ENCODE results near the gene MROH8.
A peak's percentile ranks its signal among the peaks of the same experiment; 100 is the strongest.

Gene MROH8

DNA sequence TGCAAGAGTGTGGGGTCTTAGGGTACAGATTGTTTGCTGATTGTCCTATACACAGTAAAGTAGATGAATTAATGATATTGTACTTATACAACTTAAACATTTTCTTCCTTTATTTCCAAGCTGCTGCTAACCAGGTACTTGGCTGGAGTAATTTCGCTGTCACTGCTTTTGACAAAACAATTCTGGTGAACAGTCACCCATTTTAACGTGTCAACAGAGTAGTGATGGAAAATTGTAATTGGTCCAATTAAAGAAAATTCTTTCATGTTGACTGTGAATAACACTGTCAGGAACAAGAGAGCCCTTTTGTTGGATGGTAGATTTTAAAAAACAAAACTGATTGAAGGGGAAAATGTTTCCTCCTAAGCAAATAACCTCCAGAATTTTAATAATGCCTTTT is 26.4 kb upstream of the MROH8 start:
- no peaks in the 10 kb centered on the region for H3K4me1 Mint-ChIP-seq
- H3K36me3 Mint-ChIP-seq: peaks cover 58% of the 10 kb centered on the region
- DNase-seq: no peak
- H3K27ac Mint-ChIP-seq: no peak overlapping the region
- no peak overlapping the region for H3K4me3 Mint-ChIP-seq
- H3K9me3 Mint-ChIP-seq: no peaks in the 10 kb centered on the region
- no peaks in the 10 kb centered on the region for H3K27me3 Mint-ChIP-seq
- CTCF ChIA-PET: interaction anchor here (0.8 to 2.4 kb wide), 3 partner anchors 10 to 19 kb away, joined by 3 to 5 read pairs (median 5); no protein-coding TSS in a partner anchor

DNA sequence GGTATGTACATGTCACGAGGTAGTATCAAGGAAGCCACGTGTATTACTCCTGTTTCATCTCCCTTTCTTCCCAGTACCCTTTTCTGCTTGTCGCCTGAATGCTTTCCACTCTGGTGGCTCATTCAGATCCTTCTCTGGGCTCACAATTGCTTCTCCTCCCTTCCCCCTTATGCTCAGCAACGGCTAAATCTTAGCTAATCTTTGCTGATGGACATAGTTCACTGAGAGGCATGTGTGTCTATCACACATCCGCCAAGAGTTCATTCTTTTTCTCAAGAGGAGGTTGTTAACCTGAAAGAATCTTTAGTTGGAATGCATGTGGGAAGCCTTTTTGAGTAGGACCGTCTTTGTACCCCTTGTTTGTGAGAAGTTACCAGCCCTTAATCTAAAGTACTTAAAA is 25.8 kb upstream of the MROH8 start:
- Mint-ChIP-seq H3K4me3 (no peak overlapping the region), H3K9me3 (no peaks in the 10 kb centered on the region), H3K27ac (no peak overlapping the region), H3K36me3 (peaks cover 59% of the 10 kb centered on the region), H3K4me1 (no peaks in the 10 kb centered on the region), H3K27me3 (no peaks in the 10 kb centered on the region)
- CTCF ChIA-PET: interaction anchor here (0.8 to 2.4 kb wide), 3 partner anchors 10 to 20 kb away, joined by 3 to 5 read pairs (median 5); no protein-coding TSS in a partner anchor
- DNase-seq: no peak

DNA sequence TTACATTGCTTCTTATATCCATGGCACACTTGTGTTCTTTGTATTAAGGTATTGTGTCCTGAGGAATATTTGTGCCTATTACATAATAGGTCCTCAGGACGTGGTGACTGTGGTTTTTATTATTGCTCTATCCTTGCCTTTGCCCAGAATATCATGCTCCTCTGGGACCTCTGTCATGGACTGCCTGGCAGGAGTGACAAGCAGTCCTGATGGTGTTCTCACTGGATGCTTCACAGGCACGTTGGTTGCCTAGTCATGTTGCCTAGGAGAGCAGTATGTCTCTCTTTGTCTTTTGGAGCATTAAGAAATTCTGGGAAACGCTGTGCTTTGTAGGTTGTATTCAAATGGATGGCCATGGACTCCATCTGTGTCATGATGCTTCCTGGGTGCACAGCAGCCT is 24.7 kb upstream of the MROH8 start:
- no peaks in the 10 kb centered on the region for H3K9me3 Mint-ChIP-seq
- no peak for DNase-seq
- H3K4me3 Mint-ChIP-seq: no peak overlapping the region
- H3K4me1 Mint-ChIP-seq: no peaks in the 10 kb centered on the region
- no peak overlapping the region for H3K27ac Mint-ChIP-seq
- CTCF ChIA-PET: interaction anchor here (0.6 to 2.4 kb wide), 3 partner anchors 8 to 73 kb away, joined by 4 to 5 read pairs (median 5); no protein-coding TSS in a partner anchor
- peaks cover 62% of the 10 kb centered on the region for H3K36me3 Mint-ChIP-seq
- no peaks in the 10 kb centered on the region for H3K27me3 Mint-ChIP-seq

DNA sequence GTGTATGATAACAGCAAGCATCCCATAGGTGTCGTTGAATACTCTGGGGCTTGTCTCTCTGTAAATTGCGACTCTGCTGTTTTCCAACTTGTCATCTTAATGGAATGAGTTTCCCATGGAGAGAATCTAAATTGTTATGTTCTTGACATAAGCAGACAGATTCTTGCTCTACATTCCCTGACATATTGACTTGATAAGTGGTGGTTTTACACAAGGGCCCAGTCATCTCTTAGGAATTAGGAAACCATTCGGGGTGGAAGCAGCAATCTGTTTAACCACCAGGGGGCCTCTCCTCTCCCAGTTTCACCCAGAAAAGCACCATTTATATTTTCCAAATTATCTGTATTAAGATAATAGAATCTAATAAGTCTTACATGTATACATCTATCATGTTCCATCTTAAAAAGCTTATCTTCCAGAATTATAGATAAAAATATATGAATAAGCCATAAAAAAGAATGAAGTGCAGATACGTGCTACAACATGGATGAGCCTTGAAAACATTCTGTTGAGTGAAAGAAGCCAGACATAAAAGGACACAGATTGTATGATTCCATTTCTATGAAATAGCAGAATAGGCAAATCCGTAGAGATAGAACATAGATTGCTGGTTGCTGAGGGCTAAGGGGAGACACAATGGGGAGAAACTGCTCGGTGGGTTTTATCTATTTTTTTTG is 23.1 kb upstream of the MROH8 start:
- Mint-ChIP-seq H3K4me1 (no peaks in the 10 kb centered on the region), H3K9me3 (no peaks in the 10 kb centered on the region), H3K4me3 (no peak overlapping the region), H3K27me3 (no peaks in the 10 kb centered on the region), H3K36me3 (peaks cover 60% of the 10 kb centered on the region), H3K27ac (no peak overlapping the region)
- CTCF ChIA-PET: interaction anchor here (0.9 to 3.4 kb wide), 6 partner anchors 9 to 331 kb away, joined by 3 to 19 read pairs (median 3); no protein-coding TSS in a partner anchor
- DNase-seq: peak; percentile 53

DNA sequence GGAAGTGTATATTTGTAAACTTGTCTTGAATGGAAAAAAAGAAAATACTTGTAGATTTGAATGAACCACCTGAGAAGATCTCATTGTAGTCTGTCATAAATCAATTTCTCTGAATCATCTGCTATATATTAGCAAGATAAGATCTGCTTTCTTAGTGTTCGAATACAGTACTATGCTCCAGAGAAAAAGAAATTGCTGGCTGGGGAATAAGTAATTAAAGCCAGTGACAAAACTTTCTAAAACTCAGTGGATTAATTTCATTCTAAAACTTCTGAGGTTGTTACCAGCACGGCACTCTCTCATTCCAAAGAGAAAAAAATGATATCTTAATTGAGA is 22.4 kb upstream of the MROH8 start:
- H3K36me3 Mint-ChIP-seq: peaks cover 60% of the 10 kb centered on the region

DNA sequence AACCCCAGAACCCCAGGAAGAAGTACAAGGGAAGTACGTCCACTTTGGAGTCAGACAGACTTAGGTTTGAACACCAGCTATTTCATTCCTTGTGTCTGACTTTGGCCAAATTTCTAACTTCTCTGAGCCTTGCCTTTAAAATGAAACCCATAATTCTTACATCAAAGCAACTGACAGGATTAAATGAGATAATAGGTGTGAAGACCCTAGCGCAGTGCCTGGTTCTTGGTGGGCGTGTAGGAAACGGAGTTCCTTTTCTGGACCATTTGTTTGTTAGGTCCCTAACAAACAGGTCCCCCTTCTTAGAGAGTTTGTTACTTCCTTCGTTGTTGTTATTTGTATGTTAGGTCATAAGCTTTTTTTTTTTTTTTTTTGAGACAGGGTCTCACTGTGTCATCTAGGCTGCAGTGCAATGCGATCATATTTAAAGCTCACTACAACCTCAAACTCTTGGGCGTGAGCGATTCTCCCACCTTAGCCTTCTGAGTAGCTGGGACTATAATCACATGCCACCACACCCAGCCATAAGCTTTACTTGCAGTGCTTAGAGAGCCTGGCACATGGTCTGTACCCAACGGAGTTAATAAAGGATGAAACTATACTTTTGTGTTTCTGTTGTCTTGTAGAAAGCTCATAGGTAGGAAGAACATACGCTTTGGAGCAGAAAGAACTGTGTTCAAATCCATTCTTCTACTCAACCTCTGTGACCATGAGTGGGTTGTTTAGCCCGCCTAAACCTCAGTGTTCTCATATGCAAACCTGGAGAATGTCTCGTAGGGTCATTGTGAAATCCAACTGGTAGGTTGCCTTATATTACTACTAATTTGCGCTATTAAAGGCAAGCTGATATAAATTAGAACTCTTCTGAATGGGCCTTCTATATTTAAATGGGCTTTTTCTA is 21.8 kb upstream of the MROH8 start:
- Mint-ChIP-seq H3K9me3 (no peaks in the 10 kb centered on the region), H3K27ac (no peak overlapping the region), H3K4me1 (peaks cover 10% of the 10 kb centered on the region), H3K4me3 (no peak overlapping the region), H3K27me3 (no peaks in the 10 kb centered on the region), H3K36me3 (peaks cover 62% of the 10 kb centered on the region)
- DNase-seq: no peak
- CTCF ChIA-PET: interaction anchor here (0.9 to 3.4 kb wide), 5 partner anchors 10 to 334 kb away, joined by 3 to 19 read pairs (median 3); partner anchors contain the start of genes MROH8 and RPN2

More for the DNA sequence above, 22.4 kb upstream of the MROH8 start:
- Mint-ChIP-seq H3K27ac (no peak overlapping the region), H3K4me1 (peaks cover 4% of the 10 kb centered on the region), H3K9me3 (no peaks in the 10 kb centered on the region), H3K4me3 (no peak overlapping the region), H3K27me3 (no peaks in the 10 kb centered on the region)
- CTCF ChIA-PET: interaction anchor here (0.9 to 3.4 kb wide), 5 partner anchors 11 to 333 kb away, joined by 3 to 19 read pairs (median 3); partner anchors contain the start of genes MROH8 and RPN2
- DNase-seq: no peak

DNA sequence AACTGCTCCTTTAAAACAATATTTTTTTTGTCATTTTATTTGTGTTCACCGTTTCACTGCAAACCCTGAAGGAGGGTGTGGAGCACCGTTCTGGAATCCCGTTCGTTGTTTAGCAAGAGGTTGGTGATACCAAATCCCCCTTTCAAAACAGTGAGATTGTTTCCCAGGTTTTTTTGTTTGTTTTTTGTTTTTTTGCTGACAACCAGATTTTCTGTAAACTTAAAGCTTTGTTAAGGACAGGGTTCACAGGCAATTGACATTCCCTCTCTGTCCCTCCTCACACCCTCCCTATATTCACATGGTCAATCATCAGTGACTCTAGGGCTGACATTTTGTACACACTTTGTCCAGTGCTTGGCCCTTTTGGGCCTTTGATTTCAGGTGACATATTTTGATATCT is 21.0 kb upstream of the MROH8 start:
- H3K4me3 Mint-ChIP-seq: no peak overlapping the region
- peaks cover 58% of the 10 kb centered on the region for H3K36me3 Mint-ChIP-seq
- CTCF ChIA-PET: interaction anchor here (1.6 to 3.4 kb wide), 2 partner anchors 9 to 335 kb away, joined by 3 to 19 read pairs; no protein-coding TSS in a partner anchor
- H3K27me3 Mint-ChIP-seq: no peaks in the 10 kb centered on the region
- no peak overlapping the region for H3K27ac Mint-ChIP-seq
- H3K9me3 Mint-ChIP-seq: no peaks in the 10 kb centered on the region
- DNase-seq: no peak
- peaks cover 14% of the 10 kb centered on the region for H3K4me1 Mint-ChIP-seq

DNA sequence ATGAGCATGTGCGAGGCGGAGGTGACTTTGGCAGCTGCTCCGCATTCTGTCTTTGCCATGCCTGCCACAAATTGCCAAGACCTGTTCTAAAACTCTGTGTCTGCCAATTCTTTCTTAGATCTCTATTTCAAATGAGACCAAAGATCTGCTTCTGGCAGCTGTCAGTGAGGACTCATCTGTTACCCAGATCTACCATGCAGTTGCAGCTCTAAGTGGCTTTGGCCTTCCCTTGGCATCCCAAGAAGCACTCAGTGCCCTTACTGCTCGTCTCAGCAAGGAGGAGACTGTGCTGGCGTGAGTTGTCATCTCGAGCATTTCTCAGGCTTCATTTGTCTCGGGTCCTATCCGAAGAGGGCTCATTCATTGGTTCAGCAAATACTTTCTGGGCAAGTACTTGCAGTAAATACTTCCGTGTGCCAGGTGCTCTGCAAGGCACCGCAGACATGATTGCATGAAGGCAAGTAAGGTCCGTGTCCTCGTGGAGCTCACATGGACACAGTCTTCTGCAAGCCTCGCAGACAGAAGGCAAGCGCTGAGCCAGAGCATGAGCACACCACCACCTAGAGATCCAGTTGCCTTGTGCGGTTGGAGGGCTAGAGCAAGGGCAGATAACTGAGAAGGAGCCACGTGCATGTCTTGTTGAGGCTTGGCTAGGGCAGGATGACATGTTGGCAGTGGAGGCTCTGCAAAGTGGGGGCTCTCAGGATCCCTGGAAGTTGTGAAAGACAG is 19.7 kb upstream of the MROH8 start:
- peaks cover 50% of the 10 kb centered on the region for H3K36me3 Mint-ChIP-seq
- H3K27ac Mint-ChIP-seq: no peak overlapping the region
- H3K9me3 Mint-ChIP-seq: no peaks in the 10 kb centered on the region
- DNase-seq: no peak
- CTCF ChIA-PET: interaction anchor here (2.1 kb wide), 1 partner anchor 335 kb away, joined by 8 read pairs; no protein-coding TSS in a partner anchor
- no peaks in the 10 kb centered on the region for H3K27me3 Mint-ChIP-seq
- no peak overlapping the region for H3K4me3 Mint-ChIP-seq
- peaks cover 27% of the 10 kb centered on the region for H3K4me1 Mint-ChIP-seq

DNA sequence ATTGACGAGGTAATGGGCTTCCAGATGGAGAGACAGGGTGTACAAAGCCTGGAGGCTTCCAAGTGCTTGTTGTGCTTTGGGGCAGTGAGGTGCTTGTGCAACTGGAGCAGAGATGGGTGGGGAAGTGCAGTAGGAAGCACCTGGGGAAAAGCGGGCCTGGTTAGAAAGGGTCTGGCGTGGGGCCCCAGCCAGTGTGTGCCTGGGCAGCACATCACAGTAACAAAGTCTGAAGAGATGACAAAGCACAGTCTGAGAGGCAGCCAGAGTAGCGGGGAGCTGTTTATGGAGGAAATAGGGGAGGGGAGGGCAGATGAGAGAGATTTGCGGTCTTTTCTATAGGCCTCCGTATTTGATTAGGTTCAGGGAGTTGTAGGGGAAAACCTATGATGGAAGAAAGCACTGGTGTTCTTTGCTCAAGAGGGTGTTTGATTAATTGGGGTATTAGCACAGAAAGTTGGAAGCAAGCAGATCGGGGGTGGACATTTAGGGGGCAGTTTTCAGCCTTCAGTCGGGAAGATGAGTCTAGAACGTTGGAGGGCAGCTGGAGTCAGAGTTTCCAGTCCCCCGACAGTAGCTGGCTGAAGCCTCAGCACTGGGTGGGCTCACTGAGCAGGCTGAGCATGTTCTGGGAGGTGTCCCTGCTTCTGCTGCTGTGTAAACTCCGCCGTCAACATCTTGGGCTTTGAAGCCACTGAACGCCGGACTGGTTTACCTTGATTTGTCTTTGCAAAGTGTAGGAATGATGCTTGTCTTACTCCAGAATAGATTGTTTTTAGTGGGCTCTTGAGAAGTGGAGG is 15.5 kb upstream of the MROH8 start:
- no peaks in the 10 kb centered on the region for H3K9me3 Mint-ChIP-seq
- H3K36me3 Mint-ChIP-seq: peaks cover 45% of the 10 kb centered on the region
- H3K4me3 Mint-ChIP-seq: no peak overlapping the region
- CTCF ChIA-PET: interaction anchor here (0.5 to 3.0 kb wide), 16 partner anchors 10 to 342 kb away, joined by 3 to 23 read pairs (median 4); partner anchors contain the start of genes MROH8, NNAT and RPN2
- H3K27ac Mint-ChIP-seq: peak overlapping the region; percentile 81
- no peaks in the 10 kb centered on the region for H3K27me3 Mint-ChIP-seq
- DNase-seq: peak; percentile 38
- H3K4me1 Mint-ChIP-seq: peaks cover 60% of the 10 kb centered on the region

DNA sequence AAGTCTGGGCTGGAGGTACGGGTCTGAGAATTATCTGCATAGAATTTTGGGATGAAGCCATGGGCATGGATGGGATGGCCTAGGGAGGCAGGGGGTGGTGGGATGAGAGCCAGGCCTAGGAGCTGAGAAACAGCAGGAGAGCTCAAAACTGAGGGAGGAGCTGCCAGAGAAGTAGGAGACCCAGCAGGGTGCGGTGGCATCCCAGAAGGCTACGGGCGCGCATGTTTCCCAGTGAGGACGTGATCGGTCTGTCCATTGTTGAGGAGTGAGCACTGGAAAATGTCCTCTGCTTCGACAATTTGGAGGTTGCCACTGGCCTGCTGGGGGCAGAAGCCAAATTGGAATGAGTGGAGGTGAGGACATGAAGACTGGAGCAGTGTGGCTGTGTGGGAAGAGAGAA is 14.5 kb upstream of the MROH8 start:
- DNase-seq: no peak
- Mint-ChIP-seq H3K36me3 (peaks cover 47% of the 10 kb centered on the region), H3K27me3 (no peaks in the 10 kb centered on the region), H3K4me3 (peak overlapping the region; percentile 19), H3K4me1 (peaks cover 70% of the 10 kb centered on the region), H3K27ac (peak overlapping the region; percentile 64), H3K9me3 (no peaks in the 10 kb centered on the region)
- CTCF ChIA-PET: interaction anchor here (0.8 to 3.0 kb wide), 5 partner anchors 9 to 339 kb away, joined by 3 to 23 read pairs (median 4); partner anchors contain the start of genes MROH8 and RPN2

DNA sequence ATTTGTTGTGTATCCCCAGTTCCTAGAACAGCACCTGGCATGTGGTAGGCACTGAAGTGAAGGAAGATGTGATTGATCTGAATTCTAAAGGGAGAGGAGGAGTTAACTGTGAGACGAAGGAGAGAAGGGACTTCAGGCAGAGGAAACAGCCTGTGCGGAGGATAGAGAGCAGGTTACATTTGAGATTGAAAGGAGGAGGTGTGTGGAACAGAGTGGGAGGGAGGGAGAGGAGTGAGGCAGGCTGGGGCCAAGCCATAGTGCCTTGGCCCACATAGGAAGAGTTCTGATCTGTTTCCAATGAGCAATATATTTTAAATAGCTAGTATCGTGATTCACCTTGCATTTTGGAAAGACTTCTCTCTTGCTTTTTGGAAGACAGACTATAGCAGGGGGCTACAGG is 13.9 kb upstream of the MROH8 start:
- no peaks in the 10 kb centered on the region for H3K27me3 Mint-ChIP-seq
- DNase-seq: no peak
- H3K27ac Mint-ChIP-seq: peak overlapping the region; percentile 71
- no peaks in the 10 kb centered on the region for H3K9me3 Mint-ChIP-seq
- H3K4me3 Mint-ChIP-seq: no peak overlapping the region
- peaks cover 72% of the 10 kb centered on the region for H3K4me1 Mint-ChIP-seq
- CTCF ChIA-PET: interaction anchor here (0.8 to 3.0 kb wide), 6 partner anchors 9 to 340 kb away, joined by 3 to 23 read pairs (median 4); partner anchors contain the start of genes MROH8 and RPN2
- H3K36me3 Mint-ChIP-seq: peaks cover 47% of the 10 kb centered on the region

DNA sequence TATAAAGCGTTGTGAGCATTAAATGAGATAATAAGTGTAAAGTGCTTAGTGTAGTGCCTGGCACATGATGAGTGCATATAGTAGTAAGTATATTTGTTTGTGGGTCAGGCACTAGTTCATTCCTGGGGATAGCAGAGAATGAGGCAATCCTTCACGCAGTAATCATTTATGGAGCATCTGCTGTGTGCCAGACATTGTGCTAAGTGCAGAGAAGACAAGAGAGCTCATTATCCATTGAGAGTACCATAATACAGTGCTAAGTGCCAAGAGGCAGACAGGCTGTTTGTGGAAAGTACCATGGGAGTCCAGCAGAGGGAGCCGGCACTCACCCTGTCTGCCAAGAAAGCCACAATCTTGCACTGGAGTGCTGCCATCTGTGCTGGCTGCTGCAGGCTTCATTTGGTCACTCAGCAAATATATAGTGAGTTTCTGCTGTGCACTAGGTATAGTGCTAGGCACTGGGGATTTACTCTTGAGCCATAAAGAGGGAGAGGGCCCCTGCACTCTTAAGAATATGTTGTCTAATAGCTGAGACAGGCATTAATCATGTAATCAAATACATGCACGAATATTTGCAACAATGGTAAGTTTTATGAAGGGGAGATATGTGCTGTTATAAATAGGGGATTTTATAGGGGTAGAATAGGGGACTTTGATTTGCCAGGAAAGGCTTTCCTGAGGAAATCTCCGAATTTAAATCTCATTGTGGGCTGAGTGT is 12.9 kb upstream of the MROH8 start:
- Mint-ChIP-seq H3K36me3 (peaks cover 50% of the 10 kb centered on the region), H3K4me1 (peaks cover 77% of the 10 kb centered on the region), H3K27me3 (no peaks in the 10 kb centered on the region), H3K4me3 (no peak overlapping the region), H3K9me3 (no peaks in the 10 kb centered on the region), H3K27ac (peak overlapping the region; percentile 53)
- CTCF ChIA-PET: interaction anchor here (0.6 to 4.4 kb wide), 10 partner anchors 9 to 342 kb away, joined by 3 to 20 read pairs (median 6); partner anchors contain the start of genes MROH8 and RPN2
- DNase-seq: peak; percentile 82

Data from activated naive CD4-positive, alpha-beta T cell treated with anti-CD3 and anti-CD28 coated beads, Interleukin-2, amount 10 ng/mL, durations not matched to agents 7 days and 5 days (primary cell).